ENCODE data around the gene LRG1. TPM values are rescaled to one million over a fixed set of nuclear protein-coding genes. Genes with fewer than 3 reads are reported as not detected.

LRG1 gene
- total and polyA plus RNA-seq, 4 donors: 0.36 to 1.3 (median 0.46) TPM

DNA sequence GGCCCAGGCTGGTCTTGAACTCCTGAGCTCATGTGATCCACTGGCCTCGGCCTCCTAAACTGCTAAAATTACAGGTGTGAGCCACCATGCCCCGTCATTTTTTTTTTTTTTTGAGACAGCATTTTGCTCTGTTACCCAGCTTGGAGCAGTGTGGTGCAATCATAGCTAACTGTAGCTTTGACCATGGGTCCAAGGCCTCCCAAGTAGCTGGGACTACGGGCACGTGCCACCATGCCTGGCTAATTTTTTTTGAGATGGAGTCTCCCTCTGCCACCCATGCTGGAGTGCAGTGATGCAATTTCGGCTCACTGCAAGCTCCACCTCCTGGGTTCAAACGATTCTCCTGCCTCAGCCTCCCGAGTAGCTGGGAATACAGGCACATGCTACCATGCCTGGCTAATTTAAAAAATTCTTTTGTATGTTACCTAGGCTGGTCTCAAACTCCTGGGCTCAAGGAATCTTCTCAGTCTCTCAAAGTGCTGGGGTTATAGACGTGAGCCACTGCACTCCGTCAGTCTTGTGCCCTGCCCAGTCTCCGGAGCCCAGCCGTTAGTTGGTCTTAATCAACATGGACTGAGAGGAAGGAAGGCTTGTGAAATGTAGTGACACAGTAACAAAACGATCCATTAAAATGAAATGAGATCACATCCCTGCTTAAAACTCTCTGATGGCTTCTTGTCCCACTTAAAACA, 1.4 kb upstream of the LRG1 start:
- Histone ChIP-seq H3K4me3 (ENCODE audit: low read depth, low read length) (no peak overlapping the region), H3K36me3 (ENCODE audit: control insufficient read depth, insufficient read depth, low read length) (peaks cover 32% of the 10 kb centered on the region), H3K4me1 (ENCODE audit: control insufficient read depth, insufficient read depth, low read length) (peaks cover under 1% of the 10 kb centered on the region), H3K27me3 (ENCODE audit: control insufficient read depth, insufficient read depth, low read length) (no peaks in the 10 kb centered on the region), H3K27ac (ENCODE audit: low read depth, low read length) (no peak overlapping the region), H3K9me3 (ENCODE audit: control insufficient read depth, insufficient read depth, low read length) (no peaks in the 10 kb centered on the region)
- 81% methylated on average over 9 of the region's 12 CpGs for WGBS (ENCODE audit: insufficient coverage)
- DNase-seq (ENCODE audit: low read depth in 4 of 6, low spot score in 6 of 6): no peak

DNA sequence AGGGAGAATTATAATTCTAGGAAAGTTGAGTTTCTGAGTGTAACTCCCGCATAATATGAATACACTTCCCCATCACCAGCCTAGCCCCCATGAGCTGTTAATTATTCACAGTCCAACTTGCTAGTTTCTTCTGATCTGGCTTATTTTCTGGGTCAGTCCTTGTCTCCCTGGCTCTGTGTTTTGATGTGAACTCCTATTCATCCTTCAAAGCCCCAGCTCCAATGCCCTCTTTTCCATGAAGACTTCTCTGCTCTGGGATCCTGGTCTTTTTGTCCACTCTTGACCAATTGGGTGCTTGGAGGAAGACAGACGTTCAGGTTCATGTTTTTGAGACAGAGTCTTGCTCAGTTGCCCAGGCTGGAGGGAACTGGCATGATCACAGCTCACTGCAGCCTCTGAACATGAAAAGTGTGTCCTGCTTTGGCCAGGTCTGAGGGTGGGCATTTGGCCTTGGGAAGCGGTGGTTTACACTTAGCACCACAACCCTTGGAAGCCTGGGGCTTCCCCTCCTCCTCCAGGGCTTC, 605 bp downstream of the LRG1 start:
- no peak overlapping the region for H3K27ac ChIP-seq (ENCODE audit: low read depth, low read length)
- no peak for DNase-seq (ENCODE audit: low read depth in 4 of 6, low spot score in 6 of 6)
- H3K27me3 ChIP-seq (ENCODE audit: control insufficient read depth, insufficient read depth, low read length): no peaks in the 10 kb centered on the region
- no peaks in the 10 kb centered on the region for H3K9me3 ChIP-seq (ENCODE audit: control insufficient read depth, insufficient read depth, low read length)
- H3K4me3 ChIP-seq (ENCODE audit: low read depth, low read length): no peak overlapping the region
- peaks cover 21% of the 10 kb centered on the region for H3K4me1 ChIP-seq (ENCODE audit: control insufficient read depth, insufficient read depth, low read length)
- peaks cover 17% of the 10 kb centered on the region for H3K36me3 ChIP-seq (ENCODE audit: control insufficient read depth, insufficient read depth, low read length)
- WGBS (ENCODE audit: insufficient coverage): 92% methylated on average over 2 of the region's 3 CpGs

DNA sequence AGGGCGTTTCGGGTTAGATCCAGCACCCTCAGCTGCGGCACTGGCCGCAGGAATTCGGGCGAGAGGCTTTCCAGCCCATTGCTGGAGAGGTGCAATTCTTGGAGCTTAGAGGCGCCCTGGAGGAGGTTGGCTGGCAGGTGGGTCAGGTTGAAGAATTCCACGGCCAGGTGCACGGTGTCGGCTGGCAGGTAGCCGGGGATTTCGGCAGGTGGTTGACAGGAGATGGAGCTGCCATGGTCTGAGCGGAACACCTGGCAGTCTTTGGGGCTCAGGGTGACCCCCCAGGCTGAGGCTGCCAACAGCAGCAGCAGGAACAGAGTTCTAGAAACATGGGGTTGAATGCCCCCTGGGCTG, 1.3 kb downstream of the LRG1 start:
- H3K9me3 ChIP-seq (ENCODE audit: control insufficient read depth, insufficient read depth, low read length): no peaks in the 10 kb centered on the region
- H3K4me1 ChIP-seq (ENCODE audit: control insufficient read depth, insufficient read depth, low read length): peaks cover 24% of the 10 kb centered on the region
- peaks cover 16% of the 10 kb centered on the region for H3K36me3 ChIP-seq (ENCODE audit: control insufficient read depth, insufficient read depth, low read length)
- H3K4me3 ChIP-seq (ENCODE audit: low read depth, low read length): no peak overlapping the region
- no peak overlapping the region for H3K27ac ChIP-seq (ENCODE audit: low read depth, low read length)
- 91% methylated on average over 13 of the region's 13 CpGs for WGBS (ENCODE audit: insufficient coverage)
- no peaks in the 10 kb centered on the region for H3K27me3 ChIP-seq (ENCODE audit: control insufficient read depth, insufficient read depth, low read length)
- no peak for DNase-seq (ENCODE audit: low read depth in 4 of 6, low spot score in 6 of 6)

DNA sequence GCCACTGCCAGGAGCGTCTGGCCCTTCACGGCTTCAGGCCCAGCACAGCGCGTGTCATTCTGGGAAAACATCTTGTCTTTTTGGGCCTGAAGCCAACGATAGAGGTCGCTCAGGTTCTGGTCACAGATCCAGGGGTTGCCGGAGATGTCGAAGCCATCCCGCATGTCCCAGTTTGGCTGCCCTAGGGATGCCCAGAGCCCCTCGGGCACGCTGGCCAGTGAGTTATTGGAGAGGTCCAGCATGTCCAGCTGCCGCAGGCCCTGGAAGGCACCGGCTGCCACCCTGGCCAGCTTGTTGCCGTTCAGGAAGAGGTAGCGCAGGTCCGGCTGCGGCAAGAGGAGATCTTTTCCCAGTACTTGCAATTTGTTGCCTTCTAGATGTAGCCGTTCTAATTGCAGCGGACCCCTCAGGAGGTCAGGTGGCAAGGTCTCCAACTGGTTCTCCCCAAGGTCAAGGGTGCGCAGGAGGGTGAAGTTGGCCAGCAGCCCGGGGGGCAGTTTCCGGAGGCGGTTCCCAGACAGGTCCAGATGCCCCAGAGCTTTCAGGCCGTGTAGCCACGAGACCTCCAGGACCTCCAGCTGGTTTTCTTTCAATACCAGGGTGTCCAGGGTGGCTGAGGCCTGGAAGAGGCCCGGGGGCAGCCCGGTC, 1.8 kb downstream of the LRG1 start:
- 75% methylated on average over 27 of the region's 27 CpGs for WGBS (ENCODE audit: insufficient coverage)
- DNase-seq (ENCODE audit: low read depth in 4 of 6, low spot score in 6 of 6): no peak

DNA sequence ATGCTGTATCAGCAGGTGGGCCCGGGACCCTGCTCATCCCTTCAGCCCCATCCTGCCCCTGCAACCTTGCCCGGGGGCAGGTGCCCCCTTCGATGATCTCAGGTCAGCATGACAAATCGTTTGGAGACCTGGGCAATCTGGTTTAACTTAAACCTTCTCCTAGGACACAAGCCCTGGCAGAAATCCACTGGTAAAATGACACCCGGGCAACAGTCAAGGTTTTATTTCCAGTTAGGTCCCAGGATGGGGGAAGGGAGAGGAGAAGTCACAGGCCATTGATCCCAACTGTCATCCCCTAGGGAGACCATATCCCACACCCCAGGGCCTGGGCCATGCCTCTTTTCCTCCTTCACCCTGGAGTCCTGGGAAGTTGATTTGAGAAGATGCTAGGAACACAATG, 3.0 kb downstream of the LRG1 start:
- Histone ChIP-seq H3K36me3 (ENCODE audit: control insufficient read depth, insufficient read depth, low read length) (peaks cover 4% of the 10 kb centered on the region), H3K4me1 (ENCODE audit: control insufficient read depth, insufficient read depth, low read length) (peaks cover 24% of the 10 kb centered on the region), H3K27ac (ENCODE audit: low read depth, low read length) (no peak overlapping the region), H3K9me3 (ENCODE audit: control insufficient read depth, insufficient read depth, low read length) (no peaks in the 10 kb centered on the region), H3K27me3 (ENCODE audit: control insufficient read depth, insufficient read depth, low read length) (no peaks in the 10 kb centered on the region), H3K4me3 (ENCODE audit: low read depth, low read length) (no peak overlapping the region)
- 79% methylated on average over 3 of the region's 5 CpGs for WGBS (ENCODE audit: insufficient coverage)
- DNase-seq (ENCODE audit: low read depth in 4 of 6, low spot score in 6 of 6): no peak

More for the DNA sequence above, 1.8 kb downstream of the LRG1 start:
- Histone ChIP-seq H3K9me3 (ENCODE audit: control insufficient read depth, insufficient read depth, low read length) (no peaks in the 10 kb centered on the region), H3K27ac (ENCODE audit: low read depth, low read length) (no peak overlapping the region), H3K4me3 (ENCODE audit: low read depth, low read length) (no peak overlapping the region), H3K27me3 (ENCODE audit: control insufficient read depth, insufficient read depth, low read length) (no peaks in the 10 kb centered on the region), H3K36me3 (ENCODE audit: control insufficient read depth, insufficient read depth, low read length) (peaks cover 12% of the 10 kb centered on the region), H3K4me1 (ENCODE audit: control insufficient read depth, insufficient read depth, low read length) (peaks cover 24% of the 10 kb centered on the region)

DNA sequence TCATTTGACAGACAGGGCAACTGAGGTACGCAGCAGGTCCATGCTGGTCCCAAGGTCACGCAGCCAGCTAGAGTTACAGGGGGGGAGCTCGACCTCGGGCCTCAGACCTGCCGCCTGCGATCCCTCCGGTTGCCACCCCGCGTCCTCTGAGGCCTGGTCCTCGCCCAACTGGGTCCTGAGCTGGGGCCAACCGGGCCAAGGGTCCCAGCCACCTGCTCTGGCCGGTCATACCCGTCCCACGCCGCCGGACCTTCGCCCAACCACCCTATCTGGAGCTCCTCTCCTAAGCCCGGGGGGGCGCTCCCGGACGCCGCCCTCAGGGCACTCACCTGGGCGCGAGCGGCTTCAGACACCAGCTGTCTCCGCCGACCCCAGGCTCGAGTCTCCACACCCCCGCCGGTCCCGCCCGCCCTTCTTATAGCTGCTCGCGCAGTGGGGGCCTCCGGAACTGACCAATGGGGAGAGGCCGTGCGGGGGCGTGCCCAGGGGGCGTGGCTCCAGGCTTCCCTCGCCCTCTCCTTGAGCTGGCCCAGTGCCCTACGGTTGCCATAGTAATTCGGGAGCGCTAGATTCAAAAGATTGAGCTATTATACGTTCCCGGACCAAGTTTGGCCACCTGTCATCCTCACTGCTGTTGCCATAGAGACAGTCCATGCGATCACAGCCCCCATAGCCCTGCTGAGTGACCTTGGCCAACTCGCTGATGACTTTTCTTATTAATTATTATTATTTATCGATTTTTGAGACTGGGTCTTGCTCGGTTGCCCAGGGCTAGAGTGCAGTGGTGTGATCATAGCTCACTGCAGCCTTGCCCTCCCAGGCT, 4.8 kb downstream of the LRG1 start, which contains the start of gene PLIN5:
TSS of gene PLIN5 (minus strand) at position 389 of the 823 bp plus-strand sequence. CDS start 1,150 bp downstream, outside the sequence.
- peak within 1 kb of the TSS; percentile 27 for H3K4me3 ChIP-seq (ENCODE audit: low read depth, low read length)
- DNase-seq (ENCODE audit: low read depth in 4 of 6, low spot score in 6 of 6): peak; percentile 28 to 94 (median 80)
- no peaks in the 10 kb centered on the region for H3K9me3 ChIP-seq (ENCODE audit: control insufficient read depth, insufficient read depth, low read length)
- WGBS (ENCODE audit: insufficient coverage): 4% methylated on average over 45 of the region's 49 CpGs
- peaks cover 8% of the 10 kb centered on the region for H3K36me3 ChIP-seq (ENCODE audit: control insufficient read depth, insufficient read depth, low read length)
- H3K27me3 ChIP-seq (ENCODE audit: control insufficient read depth, insufficient read depth, low read length): no peaks in the 10 kb centered on the region
- H3K4me1 ChIP-seq (ENCODE audit: control insufficient read depth, insufficient read depth, low read length): peaks cover 24% of the 10 kb centered on the region
- H3K27ac ChIP-seq (ENCODE audit: low read depth, low read length): no peak within 1 kb of the TSS

DNA sequence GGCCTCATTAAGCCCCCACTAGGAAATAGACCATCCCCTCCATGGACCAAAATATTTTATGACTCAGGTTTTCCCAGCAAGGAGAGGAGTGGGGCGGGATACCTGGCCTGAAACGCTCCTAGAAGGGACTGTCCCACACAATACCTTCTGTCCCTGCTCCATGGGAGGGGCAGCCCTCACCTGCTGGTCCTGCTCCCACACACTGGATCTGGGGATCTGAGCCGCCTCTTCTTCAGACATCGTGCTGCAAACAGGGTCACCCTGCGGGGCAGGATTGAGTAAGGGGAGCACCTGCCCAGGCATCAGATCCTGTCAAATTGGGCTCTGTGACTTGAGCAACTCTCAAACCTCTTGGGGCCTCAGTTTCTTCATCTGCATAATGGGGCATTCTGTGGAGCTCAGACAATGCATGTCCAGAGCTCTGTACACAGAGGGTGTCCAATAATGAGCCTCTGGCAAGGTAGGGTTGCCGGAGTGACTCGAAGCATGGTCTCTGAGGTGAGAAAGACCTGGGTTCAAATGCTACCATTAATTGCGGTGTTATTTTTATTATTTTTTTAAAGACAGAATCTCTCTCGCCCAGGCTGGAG, 5.9 kb downstream of the LRG1 start:
- peaks cover 24% of the 10 kb centered on the region for H3K4me1 ChIP-seq (ENCODE audit: control insufficient read depth, insufficient read depth, low read length)
- no peak for DNase-seq (ENCODE audit: low read depth in 4 of 6, low spot score in 6 of 6)
- H3K36me3 ChIP-seq (ENCODE audit: control insufficient read depth, insufficient read depth, low read length): peaks cover 11% of the 10 kb centered on the region
- H3K27ac ChIP-seq (ENCODE audit: low read depth, low read length): no peak overlapping the region
- no peaks in the 10 kb centered on the region for H3K9me3 ChIP-seq (ENCODE audit: control insufficient read depth, insufficient read depth, low read length)
- no peak overlapping the region for H3K4me3 ChIP-seq (ENCODE audit: low read depth, low read length)
- 94% methylated on average over 3 of the region's 9 CpGs for WGBS (ENCODE audit: insufficient coverage)
- no peaks in the 10 kb centered on the region for H3K27me3 ChIP-seq (ENCODE audit: control insufficient read depth, insufficient read depth, low read length)

DNA sequence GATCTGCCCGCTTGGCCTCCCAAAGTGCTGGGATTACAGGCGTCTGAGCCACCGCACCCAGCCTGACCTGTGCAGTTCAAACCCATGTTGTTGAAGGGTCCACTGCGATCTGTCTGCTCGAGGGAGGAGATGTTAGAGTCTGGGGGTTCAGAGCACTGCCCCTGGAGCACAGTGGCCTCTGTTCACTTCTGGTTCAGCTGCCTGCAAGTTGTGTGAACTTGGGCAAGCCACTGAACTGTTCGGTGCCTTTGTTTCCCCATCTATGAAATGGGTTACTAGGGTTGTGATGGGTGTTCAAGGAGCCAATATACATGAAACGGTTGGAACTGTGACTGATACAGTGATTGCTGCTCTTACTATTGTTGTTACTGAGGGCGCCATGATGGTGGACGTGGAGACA, 6.5 kb downstream of the LRG1 start:
- Histone ChIP-seq H3K36me3 (ENCODE audit: control insufficient read depth, insufficient read depth, low read length) (peaks cover 11% of the 10 kb centered on the region), H3K9me3 (ENCODE audit: control insufficient read depth, insufficient read depth, low read length) (no peaks in the 10 kb centered on the region), H3K4me1 (ENCODE audit: control insufficient read depth, insufficient read depth, low read length) (peaks cover 24% of the 10 kb centered on the region), H3K27me3 (ENCODE audit: control insufficient read depth, insufficient read depth, low read length) (no peaks in the 10 kb centered on the region), H3K4me3 (ENCODE audit: low read depth, low read length) (no peak overlapping the region), H3K27ac (ENCODE audit: low read depth, low read length) (no peak overlapping the region)
- no peak for DNase-seq (ENCODE audit: low read depth in 4 of 6, low spot score in 6 of 6)
- WGBS (ENCODE audit: insufficient coverage): 90% methylated on average over 9 of the region's 9 CpGs

DNA sequence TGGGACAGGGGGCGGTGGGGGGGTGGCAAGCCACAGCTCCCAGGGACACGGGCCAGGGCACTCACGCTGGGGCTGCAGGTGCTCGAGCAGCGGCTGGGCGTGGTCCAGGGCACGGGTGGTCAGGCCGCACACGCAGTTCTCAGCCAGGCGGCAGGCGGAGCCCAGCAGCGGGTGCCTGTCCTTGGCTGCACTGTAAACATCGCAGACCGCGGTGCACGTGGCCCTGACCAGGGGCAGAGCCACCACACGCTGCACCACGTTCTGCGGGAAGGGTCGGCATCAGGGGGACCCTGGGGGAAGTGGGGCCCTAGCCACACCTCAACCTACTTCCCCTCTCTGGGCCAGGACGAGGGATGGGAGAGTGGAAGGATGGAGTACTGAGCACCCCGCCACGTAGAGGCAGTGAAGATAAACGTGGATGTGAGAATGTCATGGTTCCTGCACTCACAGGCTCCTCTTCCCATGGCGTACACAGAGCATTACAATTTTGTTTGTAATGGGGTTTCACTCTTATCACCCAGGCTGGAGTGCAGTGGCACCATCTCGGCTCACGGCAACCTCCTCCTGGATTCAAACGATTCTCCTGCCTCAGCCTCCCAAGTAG, 8.2 kb downstream of the LRG1 start:
- H3K27me3 ChIP-seq (ENCODE audit: control insufficient read depth, insufficient read depth, low read length): no peaks in the 10 kb centered on the region
- DNase-seq (ENCODE audit: low read depth in 4 of 6, low spot score in 6 of 6): no peak
- peaks cover 10% of the 10 kb centered on the region for H3K36me3 ChIP-seq (ENCODE audit: control insufficient read depth, insufficient read depth, low read length)
- peaks cover 24% of the 10 kb centered on the region for H3K4me1 ChIP-seq (ENCODE audit: control insufficient read depth, insufficient read depth, low read length)
- no peak overlapping the region for H3K4me3 ChIP-seq (ENCODE audit: low read depth, low read length)
- WGBS (ENCODE audit: insufficient coverage): 81% methylated on average over 18 of the region's 28 CpGs
- H3K27ac ChIP-seq (ENCODE audit: low read depth, low read length): no peak overlapping the region
- no peaks in the 10 kb centered on the region for H3K9me3 ChIP-seq (ENCODE audit: control insufficient read depth, insufficient read depth, low read length)

Measured in spinal cord (tissue), 10 donors.